Activated CD8-positive, alpha-beta memory T cell treated with anti-CD3 and anti-CD28 coated beads for 36 hours (primary cell): ENCODE results near the gene IGFL3. TPM values are rescaled to one million over a fixed set of nuclear protein-coding genes. Genes with fewer than 3 reads are reported as not detected.
"Not testable (repeated sequence)": the region's sequence is repeated elsewhere in the genome, so short reads cannot be mapped to it uniquely, and the experiment has no call there.

ENCODE experiments used
- CTCF ChIA-PET: fragments of 350-600 bp; sonication (Branson Sonifier 250); formaldehyde crosslinking; loops from one replicate; lab custom pipeline; 2021; ENCODE audit warnings: antibody characterized with exemption; lab: Charles Lee
- POLR2A ChIA-PET: fragments of 350-600 bp; sonication (Branson Sonifier 250); formaldehyde crosslinking; loops from one replicate; lab custom pipeline; 2021; ENCODE audit warnings: antibody characterized with exemption; lab: Charles Lee
- total RNA-seq, 2 experiments: library from RNA; stranded (reverse); gene quantifications; one replicate each; pipeline ENCODE4 v1.2.3, GENCODE V29; 2021

The IGFL3 gene
- total RNA-seq, 2 experiments from 2014 or later, result not detected

DNA sequence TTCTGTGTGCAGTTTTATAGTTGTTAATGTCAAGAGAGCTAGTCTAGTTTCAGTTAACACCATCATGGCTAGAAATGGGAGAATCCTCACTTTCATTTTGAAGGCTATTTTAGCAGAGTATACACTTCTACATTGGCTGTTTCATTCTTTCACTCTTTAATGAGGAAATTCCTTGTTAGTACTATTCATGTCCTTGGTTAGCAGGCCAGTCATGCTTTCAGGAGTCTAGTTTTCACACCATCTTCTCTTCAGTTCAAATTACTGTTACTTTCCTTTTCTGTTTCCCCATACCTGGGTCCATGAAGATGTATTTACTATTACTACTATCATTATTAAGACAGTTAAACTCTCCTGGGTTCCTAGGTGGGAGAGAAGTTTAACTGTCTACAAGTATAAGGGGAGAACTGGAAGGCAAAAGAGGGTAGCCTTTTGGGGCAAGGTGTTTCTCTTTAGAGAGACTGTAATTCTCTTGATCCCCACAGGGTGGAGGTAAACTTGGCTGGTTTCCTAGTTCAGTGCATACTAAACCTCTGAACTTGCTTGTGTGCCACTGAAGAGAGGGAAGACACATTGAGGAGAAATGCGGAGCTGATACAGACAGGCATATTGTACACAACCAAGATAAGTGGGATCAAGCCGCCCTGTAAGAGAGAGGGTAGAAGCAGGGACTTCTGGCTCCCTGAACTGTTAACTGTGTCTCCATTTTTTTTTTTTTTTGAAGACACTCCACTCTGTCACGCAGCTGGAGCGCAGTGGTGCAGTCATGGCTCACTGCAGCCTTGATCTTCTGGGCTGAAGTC is 42.4 kb downstream of the IGFL3 start:
- CTCF ChIA-PET, result interaction anchor here (0.6 to 1.7 kb wide), 6 partner anchors 8 to 199 kb away, joined by 3 to 8 read pairs (median 3); no protein-coding TSS in a partner anchor
- POLR2A ChIA-PET, result no interaction called here

DNA sequence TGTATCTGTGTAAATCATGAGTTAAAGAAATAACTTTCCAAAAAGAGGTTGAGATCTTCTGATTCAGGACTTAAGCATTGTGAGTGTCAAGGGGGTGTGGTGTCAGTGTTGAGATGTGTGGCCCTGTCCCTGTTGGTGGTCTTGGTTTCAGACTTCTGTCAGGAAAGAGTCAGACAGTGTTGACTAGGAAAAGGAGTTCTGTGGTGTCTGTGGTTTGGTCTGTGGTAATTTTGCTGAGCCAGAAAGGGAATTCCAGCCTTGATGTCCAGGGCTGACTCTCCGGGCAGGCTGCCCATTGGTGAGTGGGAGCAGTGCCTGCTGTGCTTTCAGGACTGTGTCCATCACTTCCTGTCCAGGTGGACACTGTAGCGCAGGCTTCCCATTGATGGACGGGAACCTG is 43.9 kb downstream of the IGFL3 start:
- ChIA-PET POLR2A (no interaction called here), CTCF (interaction anchor here (1.0 kb wide), 1 partner anchor 51 kb away, joined by 4 read pairs; no protein-coding TSS in a partner anchor)

- ChIA-PET POLR2A (no interaction called here), CTCF (interaction anchor here (0.9 to 1.3 kb wide), 3 partner anchors 9 to 186 kb away, joined by 3 to 7 read pairs (median 4); no protein-coding TSS in a partner anchor)
Measured at GRCh38 chr19:46079576-46079975, 44.9 kb downstream of the IGFL3 start.

GRCh38 chr19:46078573-46079332 is 45.7 kb downstream of the IGFL3 start:
- POLR2A ChIA-PET, result not testable (repeated sequence)
- CTCF ChIA-PET, result interaction anchor here (0.6 to 1.3 kb wide), 9 partner anchors 9 to 202 kb away, joined by 3 to 7 read pairs (median 3); no protein-coding TSS in a partner anchor

DNA sequence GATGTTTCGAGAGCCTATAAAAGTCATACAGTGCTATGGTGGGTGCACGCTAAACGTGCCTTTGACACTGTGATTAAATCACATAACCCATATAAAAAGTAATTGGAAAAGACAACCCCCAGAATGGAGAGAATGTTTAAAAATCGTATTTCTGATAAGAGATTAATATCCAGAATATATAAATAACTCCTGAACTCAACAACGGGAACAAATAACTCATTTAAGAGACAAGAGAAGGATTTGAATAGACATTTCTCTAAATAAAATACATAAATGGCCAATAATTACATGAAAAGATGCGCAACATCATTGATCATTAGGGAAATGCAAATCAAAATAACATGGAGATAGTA is 46.7 kb downstream of the IGFL3 start:
- CTCF ChIA-PET, result interaction anchor here (0.6 to 2.0 kb wide), 9 partner anchors 12 to 203 kb away, joined by 3 to 8 read pairs (median 3); no protein-coding TSS in a partner anchor
- POLR2A ChIA-PET, result no interaction called here

- POLR2A ChIA-PET, result no interaction called here
- CTCF ChIA-PET, result interaction anchor here (0.9 to 2.0 kb wide), 5 partner anchors 35 to 188 kb away, joined by 4 to 8 read pairs (median 4); no protein-coding TSS in a partner anchor
Measured at GRCh38 chr19:46076951-46077814, 47.3 kb downstream of the IGFL3 start.

DNA sequence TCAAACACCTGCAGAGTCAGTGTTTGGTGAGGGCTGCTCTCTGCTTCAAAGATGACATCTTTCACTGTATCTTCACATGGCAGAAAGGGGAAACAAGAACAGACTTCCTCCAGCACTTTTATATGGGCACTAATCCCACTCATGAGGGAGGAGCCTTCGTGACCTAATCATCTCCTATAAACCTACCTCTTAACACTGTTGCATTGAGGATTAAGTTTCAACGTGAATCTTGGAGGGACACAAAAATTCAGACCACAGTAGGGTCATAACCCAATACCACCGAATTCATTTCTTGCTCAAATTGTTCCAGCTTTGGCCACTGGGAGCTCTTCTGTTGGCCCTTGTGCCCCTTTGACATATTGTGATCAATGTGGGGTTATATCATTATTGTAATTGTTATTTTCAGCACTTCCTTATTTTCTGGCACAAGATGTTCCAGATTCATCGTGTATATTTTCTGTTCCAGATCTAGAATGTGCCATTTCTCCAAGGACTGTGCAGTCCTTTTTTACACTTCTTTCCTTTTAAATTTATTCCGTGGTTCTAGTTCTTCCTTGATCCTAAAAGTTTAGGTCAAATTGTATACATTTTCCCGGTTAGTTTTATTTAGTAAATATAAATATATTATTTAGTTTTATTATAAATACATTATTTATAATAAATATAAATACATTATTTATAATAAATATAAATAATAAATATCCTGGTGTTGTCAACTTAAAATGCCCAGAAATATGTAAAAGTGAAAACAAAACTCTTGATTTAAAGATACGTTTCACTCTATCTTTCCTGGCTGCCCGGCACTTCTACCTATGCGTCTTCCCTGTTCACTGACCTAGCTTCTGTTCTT is 48.2 kb downstream of the IGFL3 start:
- CTCF ChIA-PET, result interaction anchor here (0.9 to 2.0 kb wide), 4 partner anchors 34 to 189 kb away, joined by 4 to 8 read pairs (median 4); no protein-coding TSS in a partner anchor

GRCh38 chr19:46073268-46073922 is 51.1 kb downstream of the IGFL3 start:
- ChIA-PET CTCF (no interaction called here), POLR2A (no interaction called here)

More for the DNA sequence above, 48.2 kb downstream of the IGFL3 start:
- POLR2A ChIA-PET, result no interaction called here

Other genes starting within 250 kb of the IGFL3 start
- 10 to 100 TPM; 14.6 to 16.1 TPM for gene IRF2BP1, start 238.5 kb downstream of the IGFL3 start, total RNA-seq
- 1 to 10 TPM; 5.9 to 6.0 TPM for gene MYPOP, start 222.1 kb downstream of the IGFL3 start, total RNA-seq
- gene NANOS2, start 209.9 kb downstream of the IGFL3 start, total RNA-seq, result not detected
- gene NOVA2, start 150.8 kb downstream of the IGFL3 start, total RNA-seq, result not detected
- 10 to 100 TPM; 24.1 to 25.4 TPM for gene CCDC61, start 129.2 kb downstream of the IGFL3 start, total RNA-seq
- not detected for gene PGLYRP1, start 101.6 kb downstream of the IGFL3 start, total RNA-seq
- not detected for gene IGFL4, start 83.7 kb downstream of the IGFL3 start, total RNA-seq
- gene IGFL2, start 23.6 kb upstream of the IGFL3 start, total RNA-seq, result not detected
- gene IGFL1, start 105.1 kb upstream of the IGFL3 start, total RNA-seq, result not detected
- gene HIF3A, start 172.4 kb upstream of the IGFL3 start, total RNA-seq, result not detected
- gene PPP5C, start 222.4 kb upstream of the IGFL3 start, total RNA-seq, result 100 to 1,000 TPM; 135 to 136 TPM